ENCODE measurements around the gene C1orf159.

- TF ChIP-seq, protein P1, sequence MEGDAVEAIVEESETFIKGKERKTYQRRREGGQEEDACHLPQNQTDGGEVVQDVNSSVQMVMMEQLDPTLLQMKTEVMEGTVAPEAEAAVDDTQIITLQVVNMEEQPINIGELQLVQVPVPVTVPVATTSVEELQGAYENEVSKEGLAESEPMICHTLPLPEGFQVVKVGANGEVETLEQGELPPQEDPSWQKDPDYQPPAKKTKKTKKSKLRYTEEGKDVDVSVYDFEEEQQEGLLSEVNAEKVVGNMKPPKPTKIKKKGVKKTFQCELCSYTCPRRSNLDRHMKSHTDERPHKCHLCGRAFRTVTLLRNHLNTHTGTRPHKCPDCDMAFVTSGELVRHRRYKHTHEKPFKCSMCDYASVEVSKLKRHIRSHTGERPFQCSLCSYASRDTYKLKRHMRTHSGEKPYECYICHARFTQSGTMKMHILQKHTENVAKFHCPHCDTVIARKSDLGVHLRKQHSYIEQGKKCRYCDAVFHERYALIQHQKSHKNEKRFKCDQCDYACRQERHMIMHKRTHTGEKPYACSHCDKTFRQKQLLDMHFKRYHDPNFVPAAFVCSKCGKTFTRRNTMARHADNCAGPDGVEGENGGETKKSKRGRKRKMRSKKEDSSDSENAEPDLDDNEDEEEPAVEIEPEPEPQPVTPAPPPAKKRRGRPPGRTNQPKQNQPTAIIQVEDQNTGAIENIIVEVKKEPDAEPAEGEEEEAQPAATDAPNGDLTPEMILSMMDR (IDR thresholded peaks at IDR 0.05): no peak
- TF ChIP-seq POLR2A (IDR thresholded peaks at IDR 0.05) (peak in 1 of 2 donors; percentile 68), POLR2AphosphoS5 (IDR thresholded peaks at IDR 0.05) (peak in 1 of 4 donors; percentile 43), EP300 (IDR thresholded peaks at IDR 0.05) (no peak)
These were observed 41.9 kb downstream of the C1orf159 start, which contains the start of gene RNF223 for GRCh38 chr1:1073743-1074587.

All from sigmoid colon (tissue), 4 donors.